ENCODE measurements around the gene DCPS.

DNA sequence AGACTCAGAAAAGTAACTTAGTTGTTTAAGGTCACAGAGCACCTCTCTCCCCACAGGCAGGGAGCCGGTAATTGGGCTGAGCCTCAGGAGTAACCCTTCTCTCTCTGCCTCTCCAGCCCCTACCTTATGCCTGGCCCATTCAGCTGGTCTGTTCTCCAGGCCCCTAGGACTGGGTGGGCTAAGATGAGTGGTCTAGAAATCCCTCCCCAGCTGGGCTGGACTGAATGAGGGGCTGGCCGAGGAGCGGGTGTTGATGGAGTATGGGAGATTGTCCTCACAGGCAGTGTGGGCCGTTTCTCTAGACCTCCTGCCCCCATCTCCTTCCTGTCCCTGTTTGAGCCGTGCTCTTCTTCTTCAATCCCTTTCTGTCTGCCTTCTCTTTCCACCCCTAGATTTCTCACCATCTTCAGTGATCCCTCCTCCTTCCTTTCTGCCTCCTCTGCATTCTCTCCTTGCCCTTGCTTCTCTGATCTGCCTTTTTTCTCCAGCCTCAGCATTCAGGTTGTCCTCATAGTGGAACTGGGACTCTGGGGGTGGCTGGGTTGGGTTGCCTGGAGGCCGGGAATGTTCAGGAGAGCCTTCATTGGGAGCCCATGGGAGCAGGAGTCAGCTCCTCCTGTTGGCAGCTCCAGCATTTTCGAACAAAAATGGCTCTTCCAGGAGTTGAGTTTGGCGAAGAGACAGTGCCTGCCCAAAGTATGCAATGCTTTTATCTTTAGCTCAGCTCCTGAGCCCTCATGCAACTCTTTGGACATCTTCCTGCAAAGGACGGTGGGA is 59.2 kb downstream of the DCPS start:
- TF ChIP-seq POLR2AphosphoS5 (IDR thresholded peaks at IDR 0.05; ENCODE audit: low read depth, low read length) (no peak), TAF1 (IDR thresholded peaks at IDR 0.05; ENCODE audit: borderline replicate concordance, insufficient read depth, low read length) (no peak), SIN3A (IDR thresholded peaks at IDR 0.05; ENCODE audit: borderline replicate concordance, insufficient read depth, low read length) (no peak)
- TF ChIP-seq, protein P1, sequence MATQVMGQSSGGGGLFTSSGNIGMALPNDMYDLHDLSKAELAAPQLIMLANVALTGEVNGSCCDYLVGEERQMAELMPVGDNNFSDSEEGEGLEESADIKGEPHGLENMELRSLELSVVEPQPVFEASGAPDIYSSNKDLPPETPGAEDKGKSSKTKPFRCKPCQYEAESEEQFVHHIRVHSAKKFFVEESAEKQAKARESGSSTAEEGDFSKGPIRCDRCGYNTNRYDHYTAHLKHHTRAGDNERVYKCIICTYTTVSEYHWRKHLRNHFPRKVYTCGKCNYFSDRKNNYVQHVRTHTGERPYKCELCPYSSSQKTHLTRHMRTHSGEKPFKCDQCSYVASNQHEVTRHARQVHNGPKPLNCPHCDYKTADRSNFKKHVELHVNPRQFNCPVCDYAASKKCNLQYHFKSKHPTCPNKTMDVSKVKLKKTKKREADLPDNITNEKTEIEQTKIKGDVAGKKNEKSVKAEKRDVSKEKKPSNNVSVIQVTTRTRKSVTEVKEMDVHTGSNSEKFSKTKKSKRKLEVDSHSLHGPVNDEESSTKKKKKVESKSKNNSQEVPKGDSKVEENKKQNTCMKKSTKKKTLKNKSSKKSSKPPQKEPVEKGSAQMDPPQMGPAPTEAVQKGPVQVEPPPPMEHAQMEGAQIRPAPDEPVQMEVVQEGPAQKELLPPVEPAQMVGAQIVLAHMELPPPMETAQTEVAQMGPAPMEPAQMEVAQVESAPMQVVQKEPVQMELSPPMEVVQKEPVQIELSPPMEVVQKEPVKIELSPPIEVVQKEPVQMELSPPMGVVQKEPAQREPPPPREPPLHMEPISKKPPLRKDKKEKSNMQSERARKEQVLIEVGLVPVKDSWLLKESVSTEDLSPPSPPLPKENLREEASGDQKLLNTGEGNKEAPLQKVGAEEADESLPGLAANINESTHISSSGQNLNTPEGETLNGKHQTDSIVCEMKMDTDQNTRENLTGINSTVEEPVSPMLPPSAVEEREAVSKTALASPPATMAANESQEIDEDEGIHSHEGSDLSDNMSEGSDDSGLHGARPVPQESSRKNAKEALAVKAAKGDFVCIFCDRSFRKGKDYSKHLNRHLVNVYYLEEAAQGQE (IDR thresholded peaks at IDR 0.05; ENCODE audit: insufficient read depth in 1 of 2, low read depth in 2 of 2, low read length in 2 of 2) = no peak

All from PFSK-1 (cell line).